Neuronal stem cell (in vitro differentiated cells): ENCODE data around the gene NFATC2.
"Not testable (repeated sequence)": the region's sequence is repeated elsewhere in the genome, so short reads cannot be mapped to it uniquely, and the experiment has no call there.

Experiments
- DNase-seq: peaks from one replicate; pipeline ENCODE4 v3.0.0-alpha.2; 2013; ENCODE audit warnings: low spot score
- H2AFZ ChIP-seq: one replicate; pipeline ENCODE4 v1.6.1; 2013; ENCODE audit warnings: mild to moderate bottlenecking, low read length, inconsistent platforms
- H2AK5ac ChIP-seq: 2 replicates; pipeline ENCODE4 v1.6.1; 2013; ENCODE audit warnings: low read depth, mild to moderate bottlenecking, inconsistent platforms, low read length, moderate library complexity, mixed read lengths
- H2BK120ac ChIP-seq: 2 replicates; pipeline ENCODE4 v1.6.1; 2013; ENCODE audit warnings: low read depth, mild to moderate bottlenecking, inconsistent platforms, low read length, moderate library complexity, mixed read lengths
- H2BK12ac ChIP-seq: one replicate; pipeline ENCODE4 v1.6.1; 2013; ENCODE audit warnings: low read length, inconsistent platforms
- H2BK15ac ChIP-seq: 2 replicates; pipeline ENCODE4 v1.6.1; 2013; ENCODE audit warnings: mild to moderate bottlenecking, low read length, inconsistent platforms, mixed read lengths
- H2BK5ac ChIP-seq: one replicate; pipeline ENCODE4 v1.6.1; 2013; ENCODE audit warnings: inconsistent platforms, mild to moderate bottlenecking, low read length, moderate library complexity
- H3K14ac ChIP-seq: one replicate; pipeline ENCODE4 v1.6.1; 2013; ENCODE audit warnings: low read length, inconsistent platforms
- H3K18ac ChIP-seq: 2 replicates; pipeline ENCODE4 v1.6.1; 2013; ENCODE audit warnings: low read length, inconsistent platforms
- H3K23ac ChIP-seq: 2 replicates; pipeline ENCODE4 v1.6.1; 2013; ENCODE audit warnings: low read depth, mild to moderate bottlenecking, mixed read lengths, low read length, inconsistent platforms; ENCODE audit not compliant: poor library complexity
- H3K27ac ChIP-seq: replicated peaks from 3 replicates; pipeline ENCODE4 v1.5.1; 2013; ENCODE audit warnings: low read length, inconsistent platforms
- H3K27me3 ChIP-seq, 3 experiments: 2 replicates each; pipeline ENCODE4 v1.6.1; 2013; ENCODE audit warnings: low read length in 3 of 3, mild to moderate bottlenecking in 2 of 3, inconsistent platforms in 1 of 3, low read depth in 1 of 3, mixed read lengths in 1 of 3, moderate library complexity in 1 of 3; ENCODE audit not compliant: control insufficient read depth in 3 of 3, insufficient read depth in 3 of 3
- H3K36me3 ChIP-seq, 2 donors: replicated peaks in 1 of 2; 2 replicates each; pipeline ENCODE4 v1.6.1; 2013; ENCODE audit warnings: low read length in 2 of 2; ENCODE audit not compliant: control insufficient read depth in 2 of 2, insufficient read depth in 2 of 2
- H3K4ac ChIP-seq: 2 replicates; pipeline ENCODE4 v1.6.1; 2013; ENCODE audit warnings: inconsistent platforms, mild to moderate bottlenecking, low read length, moderate library complexity
- H3K4me1 ChIP-seq, 2 donors: 1 replicate in 1 of 2; 2 replicates in 1 of 2; pipeline ENCODE4 v1.6.1; 2013; ENCODE audit warnings: low read length in 2 of 2, low read depth in 1 of 2; ENCODE audit not compliant: control insufficient read depth in 2 of 2, insufficient read depth in 1 of 2
- H3K4me2 ChIP-seq: one replicate; pipeline ENCODE4 v1.6.1; 2013; ENCODE audit warnings: mild to moderate bottlenecking, low read length, inconsistent platforms; ENCODE audit not compliant: insufficient read depth, poor library complexity, severe bottlenecking
- H3K4me3 ChIP-seq, 2 donors: 2 replicates each; pipeline ENCODE4 v1.5.1; 2013; ENCODE audit warnings: low read length in 2 of 2, mild to moderate bottlenecking in 2 of 2, inconsistent platforms in 1 of 2, moderate library complexity in 1 of 2
- H3K79me1 ChIP-seq: one replicate; pipeline ENCODE4 v1.6.1; 2013; ENCODE audit warnings: low read depth, mild to moderate bottlenecking, inconsistent platforms, low read length, moderate library complexity
- H3K9ac ChIP-seq: one replicate; pipeline ENCODE4 v1.6.1; 2013; ENCODE audit warnings: mild to moderate bottlenecking, low read depth, low read length, inconsistent platforms; ENCODE audit not compliant: poor library complexity
- H3K9me3 ChIP-seq, 2 donors: replicated peaks in 1 of 2; 2 replicates each; pipeline versions ENCODE3 to v1.6.1; 2013; ENCODE audit warnings: low read length in 2 of 2, mild to moderate bottlenecking in 2 of 2, inconsistent platforms in 1 of 2, low read depth in 1 of 2, mixed read lengths in 1 of 2, moderate library complexity in 1 of 2; ENCODE audit not compliant: control insufficient read depth in 2 of 2, insufficient read depth in 1 of 2
- H4K8ac ChIP-seq: one replicate; pipeline ENCODE4 v1.6.1; 2013; ENCODE audit warnings: low read depth, mild to moderate bottlenecking, inconsistent platforms, low read length, moderate library complexity
- H4K91ac ChIP-seq: one replicate; pipeline ENCODE4 v1.6.1; 2013; ENCODE audit warnings: low read length, low read depth, mild to moderate bottlenecking, inconsistent platforms; ENCODE audit not compliant: poor library complexity
- WGBS, 2 donors: extraction: QIAGEN DNeasy Blood & Tissue Kit; methylation state at CpG; one replicate each; pipeline ENCODE4 v1.1.7; 2013; ENCODE audit warnings: missing lambda C conversion rate in 2 of 2, mixed read lengths in 1 of 2; ENCODE audit not compliant: insufficient read length in 2 of 2, insufficient replicate concordance in 1 of 2; ENCODE audit errors: extremely low coverage in 2 of 2; 5-methylcytosine and 5-hydroxymethylcytosine counted together

NFATC2 gene

GRCh38 chr20:51569815-51570738 lies 27.6 kb upstream of the NFATC2 start:
- H3K23ac ChIP-seq, result no peak overlapping the region
- no peak overlapping the region for H3K4me2 ChIP-seq
- H3K18ac ChIP-seq, result peak overlapping the region; percentile 55
- H3K36me3 ChIP-seq, result no peaks in the 10 kb centered on the region
- H2BK5ac ChIP-seq, result no peak overlapping the region
- no CpG with 5 or more reads among the region's 25 CpGs for WGBS, 2 donors
- H3K9me3 ChIP-seq, result peaks cover 0 to 7% of the 10 kb centered on the region in 2 donors
- peak overlapping the region; percentile 27 for H2BK120ac ChIP-seq
- H3K9ac ChIP-seq, result no peak overlapping the region
- no peak for DNase-seq
- no peaks in the 10 kb centered on the region for H3K4me1 ChIP-seq
- H3K27ac ChIP-seq, result no peak overlapping the region
- H3K79me1 ChIP-seq, result no peaks in the 10 kb centered on the region
- H2BK12ac ChIP-seq, result no peak overlapping the region
- no peak overlapping the region for H3K14ac ChIP-seq
- H3K4me3 ChIP-seq, result no peak overlapping the region
- peak overlapping the region; percentile 10 for H2BK15ac ChIP-seq
- H2AFZ ChIP-seq, result peak overlapping the region; percentile 36
- peaks cover 0 to 17% (median 0%) of the 10 kb centered on the region in 3 experiments for H3K27me3 ChIP-seq
- no peak overlapping the region for H4K91ac ChIP-seq
- no peak overlapping the region for H3K4ac ChIP-seq
- H2AK5ac ChIP-seq, result no peak overlapping the region
- no peak overlapping the region for H4K8ac ChIP-seq

- H3K4ac ChIP-seq, result not testable (repeated sequence)
These were observed 26.0 kb upstream of the NFATC2 start for GRCh38 chr20:51568533-51568932.

GRCh38 chr20:51567622-51568021 lies 25.1 kb upstream of the NFATC2 start:
- Histone ChIP-seq H2BK120ac (no peak overlapping the region), H3K9ac (no peak overlapping the region), H2BK12ac (no peak overlapping the region), H3K36me3 (no peaks in the 10 kb centered on the region), H2BK15ac (no peak overlapping the region), H2AK5ac (no peak overlapping the region), H3K9me3 (no peaks in the 10 kb centered on the region), H4K91ac (no peak overlapping the region), H3K18ac (no peak overlapping the region), H3K4ac (no peak overlapping the region), H3K27ac (no peak overlapping the region), H4K8ac (no peak overlapping the region), H3K23ac (no peak overlapping the region), H3K4me2 (no peak overlapping the region), H3K4me3 (no peak overlapping the region), H3K27me3 (peaks cover 0 to 38% (median 11%) of the 10 kb centered on the region in 3 experiments), H3K14ac (no peak overlapping the region), H3K4me1 (peaks cover 5 to 6% of the 10 kb centered on the region in 2 donors), H2BK5ac (no peak overlapping the region), H2AFZ (no peak overlapping the region), H3K79me1 (no peaks in the 10 kb centered on the region)
- no peak for DNase-seq
- no CpG with 5 or more reads among the region's 5 CpGs for WGBS, 2 donors

More at GRCh38 chr20:51568533-51568932, 26.0 kb upstream of the NFATC2 start:
- not testable (repeated sequence) for H4K8ac ChIP-seq, H3K4me2 ChIP-seq, H2BK120ac ChIP-seq, H3K36me3 ChIP-seq, H3K4me1 ChIP-seq, H2AK5ac ChIP-seq, DNase-seq, H3K79me1 ChIP-seq, H3K9me3 ChIP-seq, H3K14ac ChIP-seq, H3K4me3 ChIP-seq, H2BK12ac ChIP-seq, H2AFZ ChIP-seq, H3K23ac ChIP-seq, H2BK5ac ChIP-seq, H3K18ac ChIP-seq, H3K27ac ChIP-seq, H2BK15ac ChIP-seq, H4K91ac ChIP-seq, H3K9ac ChIP-seq
- peaks cover 0 to 31% (median 5%) of the 10 kb centered on the region in 3 experiments for H3K27me3 ChIP-seq
- WGBS, 2 donors, result no CpG with 5 or more reads among the region's 3 CpGs

GRCh38 chr20:51566594-51566993 lies 24.1 kb upstream of the NFATC2 start:
- H3K27me3 ChIP-seq, result peaks cover 0 to 40% (median 13%) of the 10 kb centered on the region in 3 experiments
- no peak for DNase-seq
- H3K4me3 ChIP-seq, result no peak overlapping the region
- H3K79me1 ChIP-seq, result no peaks in the 10 kb centered on the region
- no CpG with 5 or more reads among the region's 4 CpGs for WGBS, 2 donors
- H3K4me1 ChIP-seq, result peaks cover 5 to 12% of the 10 kb centered on the region in 2 donors
- H3K23ac ChIP-seq, result no peak overlapping the region
- H2BK5ac ChIP-seq, result no peak overlapping the region
- no peak overlapping the region for H2AK5ac ChIP-seq
- H2BK15ac ChIP-seq, result no peak overlapping the region
- H3K4me2 ChIP-seq, result no peak overlapping the region
- H3K27ac ChIP-seq, result no peak overlapping the region
- no peak overlapping the region for H2BK120ac ChIP-seq
- H2AFZ ChIP-seq, result no peak overlapping the region
- H3K36me3 ChIP-seq, result no peaks in the 10 kb centered on the region
- H2BK12ac ChIP-seq, result no peak overlapping the region
- no peak overlapping the region for H3K14ac ChIP-seq
- no peak overlapping the region for H4K91ac ChIP-seq
- no peaks in the 10 kb centered on the region for H3K9me3 ChIP-seq
- H3K9ac ChIP-seq, result no peak overlapping the region
- H3K4ac ChIP-seq, result no peak overlapping the region
- no peak overlapping the region for H4K8ac ChIP-seq
- H3K18ac ChIP-seq, result no peak overlapping the region
